Peyer's patch (tissue), 4 donors: Measurements from ENCODE around the gene NLRC3.

Source experiments
- CTCF ChIP-seq, 6 experiments: fragments of 450-650 bp in 4 of 6; fragments of 200-600 bp in 2 of 6; sonication (generic) in 1 of 6; IDR thresholded peaks; one replicate each; pipeline ENCODE4 v1.5.1; 2017 to 2019; ENCODE audit warnings: antibody characterized with exemption in 6 of 6, mild to moderate bottlenecking in 3 of 6, moderate library complexity in 1 of 6
- POLR2A ChIP-seq, 2 donors: fragments of 450-650 bp; IDR thresholded peaks; one replicate each; pipeline ENCODE4 v1.5.1; 2017; ENCODE audit warnings: antibody characterized with exemption in 2 of 2, mild to moderate bottlenecking in 2 of 2, moderate library complexity in 2 of 2

GRCh38 chr16:3609895-3610697 lies 32.9 kb upstream of the NLRC3 start:
- TF ChIP-seq CTCF (IDR thresholded peaks at IDR 0.05) = no peak
- TF ChIP-seq POLR2A (IDR thresholded peaks at IDR 0.05) = no peak
